ENCODE data around the gene MTAP.

The MTAP gene

DNA sequence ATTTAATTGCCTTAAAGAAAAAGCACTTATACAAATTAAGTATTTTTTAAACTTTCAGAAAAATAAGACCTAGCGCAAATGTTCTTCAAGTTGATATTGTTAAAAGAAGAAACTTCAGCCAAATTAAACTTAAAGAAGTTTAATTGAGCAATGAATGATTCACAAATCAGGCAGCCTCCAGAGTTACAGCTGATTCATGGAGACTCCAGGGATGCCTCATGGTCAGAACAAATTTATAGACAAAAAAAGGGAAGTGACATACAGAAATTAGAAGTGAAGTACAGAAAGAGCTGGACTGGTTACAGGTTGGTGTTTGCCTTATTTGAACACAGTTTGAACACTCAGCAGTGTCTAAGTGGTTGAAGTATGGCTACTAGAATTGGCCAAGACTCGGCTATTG is 131.4 kb downstream of the MTAP start:
- Histone ChIP-seq H2AFZ (no peak overlapping the region), H3K27me3 (ENCODE audit: control insufficient read depth, insufficient read depth, low read length) (no peaks in the 10 kb centered on the region), H3K27ac (no peak overlapping the region), H3K4me3 (ENCODE audit: low read depth, low read length) (no peak overlapping the region), H3K4me1 (no peaks in the 10 kb centered on the region), H3K9me3 (ENCODE audit: control insufficient read depth, low read length) (no peaks in the 10 kb centered on the region), H3K9ac (no peak overlapping the region), H3K4me2 (ENCODE audit: low read length) (no peak overlapping the region), H3K79me2 (no peaks in the 10 kb centered on the region), H3K36me3 (ENCODE audit: control insufficient read depth, insufficient read depth, low read length) (no peaks in the 10 kb centered on the region)
- TF ChIP-seq, protein P1, sequence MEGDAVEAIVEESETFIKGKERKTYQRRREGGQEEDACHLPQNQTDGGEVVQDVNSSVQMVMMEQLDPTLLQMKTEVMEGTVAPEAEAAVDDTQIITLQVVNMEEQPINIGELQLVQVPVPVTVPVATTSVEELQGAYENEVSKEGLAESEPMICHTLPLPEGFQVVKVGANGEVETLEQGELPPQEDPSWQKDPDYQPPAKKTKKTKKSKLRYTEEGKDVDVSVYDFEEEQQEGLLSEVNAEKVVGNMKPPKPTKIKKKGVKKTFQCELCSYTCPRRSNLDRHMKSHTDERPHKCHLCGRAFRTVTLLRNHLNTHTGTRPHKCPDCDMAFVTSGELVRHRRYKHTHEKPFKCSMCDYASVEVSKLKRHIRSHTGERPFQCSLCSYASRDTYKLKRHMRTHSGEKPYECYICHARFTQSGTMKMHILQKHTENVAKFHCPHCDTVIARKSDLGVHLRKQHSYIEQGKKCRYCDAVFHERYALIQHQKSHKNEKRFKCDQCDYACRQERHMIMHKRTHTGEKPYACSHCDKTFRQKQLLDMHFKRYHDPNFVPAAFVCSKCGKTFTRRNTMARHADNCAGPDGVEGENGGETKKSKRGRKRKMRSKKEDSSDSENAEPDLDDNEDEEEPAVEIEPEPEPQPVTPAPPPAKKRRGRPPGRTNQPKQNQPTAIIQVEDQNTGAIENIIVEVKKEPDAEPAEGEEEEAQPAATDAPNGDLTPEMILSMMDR (IDR thresholded peaks at IDR 0.05) = no peak

DNA sequence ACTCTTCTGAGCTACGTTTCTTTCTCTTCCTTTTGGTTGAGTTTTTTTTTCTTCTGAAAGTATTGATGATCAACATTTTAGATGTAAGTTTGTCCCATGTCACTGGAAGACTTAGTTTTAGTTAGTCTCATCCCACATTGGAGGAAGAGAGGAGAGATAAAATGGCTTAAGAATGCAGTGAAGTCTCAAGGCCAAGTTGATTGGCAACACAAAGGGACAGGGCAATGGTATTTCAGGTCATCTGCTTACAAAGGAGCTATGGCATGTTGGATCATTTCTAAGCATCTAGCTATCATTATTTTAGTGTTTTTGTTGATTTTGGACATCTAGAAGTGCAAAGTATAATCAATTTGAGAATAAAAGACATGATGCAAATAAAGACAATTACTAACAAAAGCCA is 133.2 kb downstream of the MTAP start:
- Histone ChIP-seq H3K4me3 (ENCODE audit: low read depth, low read length) (no peak overlapping the region), H3K36me3 (ENCODE audit: control insufficient read depth, insufficient read depth, low read length) (no peaks in the 10 kb centered on the region), H3K4me1 (no peaks in the 10 kb centered on the region), H3K27me3 (ENCODE audit: control insufficient read depth, insufficient read depth, low read length) (no peaks in the 10 kb centered on the region), H2AFZ (no peak overlapping the region), H3K4me2 (ENCODE audit: low read length) (no peak overlapping the region), H3K27ac (no peak overlapping the region), H3K79me2 (no peaks in the 10 kb centered on the region), H3K9ac (no peak overlapping the region), H3K9me3 (ENCODE audit: control insufficient read depth, low read length) (no peaks in the 10 kb centered on the region)
- TF ChIP-seq, protein P1 (IDR thresholded peaks at IDR 0.05) = no peak

DNA sequence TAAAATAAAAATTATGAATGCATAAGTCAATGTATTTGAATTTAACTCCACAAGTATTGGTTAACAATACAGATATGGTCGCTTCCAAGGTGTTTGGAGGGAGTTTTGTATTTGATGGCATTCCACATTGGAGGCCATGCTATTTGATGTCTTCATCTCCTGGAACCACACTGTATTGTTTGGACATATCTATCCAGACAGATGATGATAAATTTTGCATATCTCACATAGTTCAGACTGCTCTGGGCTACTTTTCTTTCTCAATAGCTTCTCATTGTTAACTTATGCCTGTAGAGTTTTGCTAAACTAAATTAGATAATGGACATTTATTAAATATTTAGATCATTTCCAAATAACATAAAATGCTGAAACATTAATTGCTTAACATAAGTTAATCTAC is 133.7 kb downstream of the MTAP start:
- TF ChIP-seq, protein P1 (IDR thresholded peaks at IDR 0.05) = no peak
- Histone ChIP-seq H3K4me3 (ENCODE audit: low read depth, low read length) (no peak overlapping the region), H3K79me2 (no peaks in the 10 kb centered on the region), H3K36me3 (ENCODE audit: control insufficient read depth, insufficient read depth, low read length) (no peaks in the 10 kb centered on the region), H3K9ac (no peak overlapping the region), H3K27me3 (ENCODE audit: control insufficient read depth, insufficient read depth, low read length) (no peaks in the 10 kb centered on the region), H2AFZ (no peak overlapping the region), H3K27ac (no peak overlapping the region), H3K4me2 (ENCODE audit: low read length) (no peak overlapping the region), H3K4me1 (no peaks in the 10 kb centered on the region), H3K9me3 (ENCODE audit: control insufficient read depth, low read length) (no peaks in the 10 kb centered on the region)

DNA sequence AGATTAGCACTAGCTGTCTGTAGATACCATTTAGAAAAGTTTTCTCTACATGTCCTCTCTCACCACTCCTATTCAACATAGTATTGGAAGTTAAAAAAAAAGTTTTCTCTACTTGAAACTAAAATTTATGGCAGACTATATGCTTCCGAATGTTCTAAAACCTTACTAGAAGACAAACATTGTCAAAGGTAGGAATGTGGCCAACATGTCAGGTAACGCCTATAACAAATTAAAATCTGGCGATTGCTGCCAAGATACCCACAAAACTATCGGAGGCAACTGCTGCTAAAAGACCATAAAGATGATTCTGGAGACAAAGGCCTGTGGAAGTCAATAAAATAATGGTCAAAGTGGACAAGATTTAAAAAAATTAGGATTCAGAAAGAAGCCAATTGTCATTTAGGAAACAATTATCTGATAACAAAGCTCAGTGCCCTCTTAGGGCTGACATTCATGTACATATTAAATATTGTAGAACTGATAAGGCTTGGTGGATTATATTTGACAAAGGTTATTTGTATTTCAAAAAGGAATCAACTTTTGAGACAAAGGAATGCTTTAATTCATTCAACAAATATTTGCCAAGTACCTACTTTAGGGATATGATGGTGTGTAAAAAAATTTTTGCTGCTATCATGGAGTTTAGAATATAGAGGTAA is 139.0 kb downstream of the MTAP start:
- no peak overlapping the region for H3K27ac ChIP-seq
- TF ChIP-seq, protein P1 (IDR thresholded peaks at IDR 0.05) = no peak

DNA sequence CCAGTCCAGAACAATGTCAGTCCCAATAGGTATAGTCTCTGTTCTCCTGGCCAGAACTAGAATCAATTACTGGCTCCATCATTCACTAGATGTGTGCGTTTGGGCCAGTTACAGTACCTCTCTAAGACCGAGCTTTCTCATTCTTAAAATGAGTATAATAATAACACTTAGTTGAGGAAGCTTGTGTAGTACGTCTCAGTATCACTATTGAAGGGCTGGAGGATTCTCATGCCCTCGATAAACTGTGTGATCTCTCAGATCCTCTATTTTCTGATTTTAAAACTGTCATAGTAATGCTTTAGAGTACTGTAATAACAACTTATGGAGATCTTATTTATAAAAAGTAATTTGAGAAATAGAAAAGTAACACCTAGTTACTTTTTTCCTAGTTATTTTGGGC is 141.0 kb downstream of the MTAP start:
- no peaks in the 10 kb centered on the region for H3K79me2 ChIP-seq
- H2AFZ ChIP-seq = no peak overlapping the region
- H3K9ac ChIP-seq = no peak overlapping the region
- H3K4me1 ChIP-seq = no peaks in the 10 kb centered on the region
- H3K4me3 ChIP-seq (ENCODE audit: low read depth, low read length) = no peak overlapping the region
- TF ChIP-seq, protein P1 (IDR thresholded peaks at IDR 0.05) = no peak
- H3K9me3 ChIP-seq (ENCODE audit: control insufficient read depth, low read length) = no peaks in the 10 kb centered on the region
- no peak overlapping the region for H3K4me2 ChIP-seq (ENCODE audit: low read length)
- no peaks in the 10 kb centered on the region for H3K27me3 ChIP-seq (ENCODE audit: control insufficient read depth, insufficient read depth, low read length)
- no peaks in the 10 kb centered on the region for H3K36me3 ChIP-seq (ENCODE audit: control insufficient read depth, insufficient read depth, low read length)
- H3K27ac ChIP-seq = no peak overlapping the region

More for the DNA sequence above, 139.0 kb downstream of the MTAP start:
- Histone ChIP-seq H3K4me2 (ENCODE audit: low read length) (no peak overlapping the region), H3K36me3 (ENCODE audit: control insufficient read depth, insufficient read depth, low read length) (no peaks in the 10 kb centered on the region), H2AFZ (no peak overlapping the region), H3K79me2 (no peaks in the 10 kb centered on the region), H3K9ac (no peak overlapping the region), H3K27me3 (ENCODE audit: control insufficient read depth, insufficient read depth, low read length) (no peaks in the 10 kb centered on the region), H3K4me1 (no peaks in the 10 kb centered on the region), H3K4me3 (ENCODE audit: low read depth, low read length) (no peak overlapping the region), H3K9me3 (ENCODE audit: control insufficient read depth, low read length) (no peaks in the 10 kb centered on the region)

All from parathyroid adenoma (tissue), 2 donors.